Stimulated activated CD4-positive, alpha-beta T cell treated with anti-CD3 and anti-CD28 coated beads, Interleukin-1b, Interleukin-23, amount 100 ng/mL, for 4 hours (primary cell): ENCODE data around the gene IFIT1.
"Not testable (repeated sequence)": the region's sequence is repeated elsewhere in the genome, so short reads cannot be mapped to it uniquely, and the experiment has no call there.

Source experiments
- DNase-seq, 2 donors: peaks; one replicate each; pipeline ENCODE4 v3.0.0-alpha.2; 2020; ENCODE audit warnings: low read depth in 2 of 2

IFIT1 gene

GRCh38 chr10:89398003-89398749 lies 5.8 kb downstream of the IFIT1 start:
- no peak for DNase-seq

DNA sequence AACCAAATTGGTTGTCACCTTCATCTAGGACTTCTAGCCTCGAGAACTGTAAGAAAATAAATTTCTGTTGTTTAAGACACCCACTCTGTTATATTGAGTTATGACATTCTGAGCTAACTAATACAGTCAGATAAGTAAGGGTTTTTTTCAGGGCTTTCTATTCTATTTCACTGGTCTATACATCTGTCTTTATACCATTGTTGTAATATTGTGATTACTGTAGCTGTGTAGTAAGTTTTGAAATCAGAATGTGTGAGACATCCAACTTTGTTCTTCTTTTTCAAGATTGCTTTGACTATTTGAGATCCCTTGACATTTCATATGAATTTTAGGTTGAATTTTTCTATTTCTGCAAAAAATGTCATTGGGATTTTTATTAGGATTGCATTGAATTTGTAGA lies 7.5 kb downstream of the IFIT1 start:
- DNase-seq: no peak

- DNase-seq: no peak
Measured at GRCh38 chr10:89403043-89403442, 10.6 kb downstream of the IFIT1 start.

DNA sequence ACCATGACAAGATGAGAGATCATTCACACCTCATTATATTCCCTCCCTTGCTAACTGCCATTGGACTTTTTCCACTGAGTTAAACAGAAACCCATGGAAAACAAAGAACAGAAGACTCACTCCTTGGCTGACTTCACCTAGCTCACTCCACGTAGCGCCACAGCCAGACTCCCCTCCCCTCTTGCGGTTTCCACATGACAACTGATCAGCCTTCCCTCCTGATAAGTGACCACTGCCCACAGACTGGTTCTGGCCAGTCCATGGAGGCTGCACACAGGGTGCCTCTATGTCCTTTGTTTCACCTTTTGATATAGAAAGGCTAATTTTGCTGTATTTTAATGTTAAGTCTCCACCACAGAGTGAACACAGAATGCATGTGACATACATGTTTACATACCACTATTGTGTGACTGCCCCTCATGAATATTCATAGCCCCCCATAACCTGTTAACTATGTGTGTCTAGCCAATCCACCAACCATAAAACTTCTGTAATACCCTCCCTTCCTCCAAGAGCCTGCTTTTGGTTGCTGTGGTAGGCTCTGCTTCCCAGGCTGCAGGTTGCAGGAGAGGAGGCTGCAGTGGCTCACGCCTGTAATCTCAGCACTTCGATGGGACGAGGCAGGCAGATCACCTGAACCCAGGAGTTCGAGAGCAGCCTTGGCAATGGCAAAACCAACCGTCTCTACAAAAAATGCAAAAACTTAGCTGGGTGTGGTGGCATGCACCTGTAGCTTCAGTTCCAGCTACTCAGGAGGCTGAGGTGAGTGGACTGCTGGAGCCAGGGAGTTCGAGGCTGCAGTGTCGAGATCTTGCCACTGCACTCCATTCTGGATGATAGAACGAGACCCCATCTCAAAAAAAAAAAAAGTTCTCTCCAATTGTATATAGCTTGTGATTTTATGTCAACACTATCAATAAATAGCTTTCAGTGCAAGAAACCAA lies 12.0 kb downstream of the IFIT1 start:
- DNase-seq: no peak

- DNase-seq: not testable (repeated sequence)
Measured at GRCh38 chr10:89406178-89406577, 13.8 kb downstream of the IFIT1 start.

DNA sequence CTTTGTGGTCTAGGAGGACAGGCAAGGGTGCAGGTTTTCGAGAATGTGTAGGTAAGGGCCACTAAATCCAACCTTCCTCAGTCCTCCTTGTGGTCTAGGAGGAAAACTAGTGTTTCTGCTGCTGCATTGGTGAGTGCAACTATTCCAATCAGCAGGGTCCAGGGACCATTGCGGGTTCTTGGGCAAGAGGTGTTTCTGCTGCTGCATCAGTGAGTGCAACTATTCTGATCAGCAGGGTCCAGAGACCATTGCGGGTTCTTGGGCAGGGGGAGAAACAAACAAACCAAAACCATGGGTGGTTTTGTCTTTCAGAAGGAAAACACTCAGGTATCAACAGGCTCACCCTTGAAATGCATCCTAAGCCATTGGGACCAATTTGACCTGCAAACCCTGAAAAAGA lies 15.4 kb downstream of the IFIT1 start:
- not testable (repeated sequence) for DNase-seq

DNA sequence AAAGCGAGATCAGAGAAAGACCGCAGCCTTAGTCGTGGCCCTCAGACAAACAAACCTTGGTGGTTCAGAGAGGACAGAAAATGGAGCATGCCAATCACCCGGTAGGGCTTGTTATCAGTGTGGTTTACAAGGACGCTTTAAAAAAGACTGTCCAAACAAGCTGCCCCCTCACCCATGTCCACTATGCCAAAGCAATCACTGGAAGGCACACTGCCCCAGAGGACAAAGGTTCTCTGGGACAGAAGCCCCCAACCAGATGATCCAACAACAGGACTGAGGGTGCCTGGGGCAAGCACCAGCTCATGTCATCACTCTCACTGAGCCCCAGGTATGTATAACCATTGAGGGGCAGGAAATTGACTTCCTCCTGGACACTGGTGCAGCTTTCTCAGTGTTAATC lies 16.9 kb downstream of the IFIT1 start:
- not testable (repeated sequence) for DNase-seq

- DNase-seq: not testable (repeated sequence)
Measured at GRCh38 chr10:89410551-89410950, 18.1 kb downstream of the IFIT1 start.

- not testable (repeated sequence) for DNase-seq
Measured at GRCh38 chr10:89411135-89411534, 18.7 kb downstream of the IFIT1 start.

DNA sequence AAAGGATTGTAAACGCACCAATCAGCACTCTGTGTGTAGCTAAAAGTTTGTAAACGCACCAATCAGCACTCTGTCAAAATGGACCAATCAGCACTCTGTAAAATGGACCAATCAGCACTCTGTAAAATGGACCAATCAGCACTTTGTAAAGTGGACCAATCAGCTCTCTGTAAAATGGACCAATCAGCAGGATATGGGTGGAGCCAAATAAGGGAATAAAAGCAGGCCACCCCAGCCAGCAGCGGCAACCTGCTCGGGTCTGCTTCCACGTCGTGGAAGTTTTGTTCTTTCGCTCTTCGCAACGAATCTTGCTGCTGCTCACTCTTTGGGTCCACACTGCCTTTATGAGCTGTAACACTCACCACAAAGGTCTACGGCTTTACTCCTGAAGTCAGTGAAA lies 19.9 kb downstream of the IFIT1 start:
- peak in 1 of 2 donors; percentile 25 for DNase-seq

DNA sequence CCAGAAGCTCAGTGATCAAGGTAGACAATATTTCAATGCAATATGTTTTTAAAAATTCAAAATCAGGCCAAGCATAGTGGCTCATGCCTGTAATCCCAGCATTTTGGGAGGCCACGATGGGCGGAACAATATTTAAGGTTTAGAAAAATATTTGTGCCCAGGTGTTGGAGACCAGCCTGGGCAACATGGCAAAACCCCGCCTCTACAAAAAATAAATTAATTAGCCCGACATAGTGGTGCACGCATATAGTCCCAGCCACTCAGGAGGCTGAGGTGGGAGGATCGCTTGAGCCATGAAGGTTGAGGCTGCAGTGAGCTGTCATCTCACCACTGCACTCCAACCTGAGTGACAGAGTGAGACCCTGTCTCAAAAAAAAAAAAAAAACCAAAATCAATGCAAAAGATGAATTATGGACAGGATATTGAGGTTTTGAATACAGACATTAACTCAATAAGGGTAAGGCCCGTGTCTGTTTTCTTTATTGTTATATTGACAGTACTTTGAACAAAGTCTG lies 21.0 kb downstream of the IFIT1 start:
- DNase-seq: no peak

DNA sequence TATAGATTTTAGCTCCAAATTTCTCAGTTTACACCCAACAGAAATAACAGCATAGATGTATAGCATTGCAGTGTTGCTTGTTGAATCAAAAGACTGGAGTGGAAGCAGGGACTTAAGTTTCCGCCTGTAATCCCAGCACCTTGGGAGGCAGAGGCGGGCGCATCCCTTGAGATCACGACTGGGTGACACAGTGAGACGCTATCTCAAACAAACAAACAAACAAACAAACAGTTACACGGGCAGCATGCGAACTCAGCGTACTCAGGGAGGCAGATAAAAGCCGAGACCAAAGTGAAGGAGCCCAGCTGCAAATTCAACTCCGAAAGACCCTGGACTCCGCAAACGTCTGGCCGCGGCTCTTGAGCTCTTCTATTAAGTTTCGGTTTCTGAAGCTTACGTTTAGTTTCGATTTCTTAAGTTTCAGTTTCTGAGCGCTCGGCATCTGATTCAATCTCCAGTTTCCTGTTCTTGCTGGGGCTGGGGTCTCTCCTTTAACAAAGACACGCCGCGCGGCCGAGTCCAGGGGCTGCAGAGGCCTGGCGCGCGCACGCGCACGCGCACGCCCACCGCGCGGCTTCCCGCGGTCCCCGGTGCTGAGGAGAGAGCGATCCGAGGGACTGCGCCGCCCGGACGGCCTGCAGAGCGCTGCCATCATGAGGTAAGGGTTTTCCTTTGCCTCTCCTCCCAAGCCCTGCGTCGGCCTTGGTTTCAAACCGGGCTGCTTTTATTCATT lies 21.9 kb downstream of the IFIT1 start, which contains the start of gene IFIT5:
Gene IFIT5, plus strand, starts transcription at position 423 of the 733 bp plus-strand sequence. Its CDS starts 231 bp downstream, at position 654.
- DNase-seq: peak; percentile 39 to 46

GRCh38 chr10:89414879-89415821 lies 22.7 kb downstream of the IFIT1 start:
- peak in 1 of 2 donors; percentile 16 for DNase-seq

DNA sequence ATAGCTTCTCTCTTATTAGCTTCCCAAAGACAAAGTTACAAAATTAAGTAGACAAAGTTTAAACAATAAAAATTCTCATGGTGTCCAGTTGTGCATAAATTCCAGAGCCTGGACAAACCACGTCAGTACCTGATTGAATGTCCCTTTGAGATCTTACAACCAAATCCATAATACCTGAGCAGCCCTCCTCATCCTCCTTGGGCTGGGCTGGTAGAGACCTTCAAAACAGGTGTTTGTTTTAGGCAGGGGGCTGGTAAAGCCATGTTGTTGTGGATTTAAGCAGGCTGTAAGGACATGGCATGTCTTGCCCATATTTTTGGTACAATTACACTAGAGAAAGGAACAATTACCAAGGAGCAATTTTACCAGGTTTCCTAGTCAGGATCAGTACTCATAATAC lies 24.0 kb downstream of the IFIT1 start:
- DNase-seq: no peak

DNA sequence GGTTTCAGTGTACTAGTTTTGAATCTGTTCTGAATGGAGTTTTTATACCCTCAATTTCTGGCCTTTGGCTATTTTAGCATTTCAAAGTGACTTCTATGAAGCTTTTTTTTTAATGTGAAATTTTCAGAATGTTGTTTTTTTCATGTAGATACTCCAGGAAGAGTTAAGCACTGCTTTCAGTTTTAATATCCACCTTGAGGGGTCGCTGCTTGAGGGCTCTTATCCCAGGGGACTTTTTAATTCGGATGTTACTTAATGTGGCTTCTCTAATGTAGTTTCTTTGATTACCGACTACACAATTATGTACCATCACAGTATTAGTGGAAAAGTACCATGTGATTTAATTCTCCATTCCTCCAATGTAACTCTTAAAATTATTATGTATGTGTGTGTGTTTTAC lies 27.1 kb downstream of the IFIT1 start:
- no peak for DNase-seq

DNA sequence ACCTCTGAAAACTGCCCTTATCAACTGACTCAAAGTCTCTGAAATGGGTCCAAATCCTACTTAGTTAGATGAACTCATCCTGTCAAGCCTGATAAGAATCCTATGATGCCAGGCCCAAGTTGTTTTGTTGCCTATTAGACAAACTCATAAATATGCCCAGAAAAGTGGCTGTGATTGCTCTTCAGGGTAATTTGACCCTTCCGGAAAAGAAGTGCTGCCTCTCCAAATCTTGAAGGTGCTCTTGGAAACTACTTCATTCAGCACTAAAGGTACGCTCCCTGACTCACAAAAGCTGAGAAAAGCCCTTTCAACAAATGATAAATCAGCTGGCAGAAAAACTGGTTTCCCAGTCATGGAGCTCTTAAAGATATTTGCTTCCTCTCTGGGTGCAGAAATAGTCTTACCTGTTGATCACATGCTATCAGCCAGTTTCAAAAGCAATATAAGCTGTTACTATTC lies 28.6 kb downstream of the IFIT1 start:
- no peak for DNase-seq

DNA sequence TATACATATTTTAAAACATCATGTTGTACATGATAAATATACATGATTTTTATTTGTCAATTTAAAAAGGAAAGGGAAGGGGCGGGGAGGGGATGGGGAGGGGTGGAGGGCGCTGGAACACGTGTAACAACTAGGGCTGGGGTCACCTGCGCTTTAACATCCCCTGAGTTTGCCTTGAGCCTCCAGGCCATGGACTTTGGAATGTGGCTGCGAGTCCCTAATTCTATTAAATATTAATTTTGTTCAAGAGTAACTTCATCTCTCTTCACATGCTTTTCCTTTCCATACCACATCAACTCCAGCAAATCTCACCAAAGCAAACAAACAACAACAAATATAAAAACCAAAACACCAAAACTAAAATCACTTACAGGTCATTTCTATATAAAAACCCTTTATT lies 32.6 kb downstream of the IFIT1 start:
- no peak for DNase-seq

DNA sequence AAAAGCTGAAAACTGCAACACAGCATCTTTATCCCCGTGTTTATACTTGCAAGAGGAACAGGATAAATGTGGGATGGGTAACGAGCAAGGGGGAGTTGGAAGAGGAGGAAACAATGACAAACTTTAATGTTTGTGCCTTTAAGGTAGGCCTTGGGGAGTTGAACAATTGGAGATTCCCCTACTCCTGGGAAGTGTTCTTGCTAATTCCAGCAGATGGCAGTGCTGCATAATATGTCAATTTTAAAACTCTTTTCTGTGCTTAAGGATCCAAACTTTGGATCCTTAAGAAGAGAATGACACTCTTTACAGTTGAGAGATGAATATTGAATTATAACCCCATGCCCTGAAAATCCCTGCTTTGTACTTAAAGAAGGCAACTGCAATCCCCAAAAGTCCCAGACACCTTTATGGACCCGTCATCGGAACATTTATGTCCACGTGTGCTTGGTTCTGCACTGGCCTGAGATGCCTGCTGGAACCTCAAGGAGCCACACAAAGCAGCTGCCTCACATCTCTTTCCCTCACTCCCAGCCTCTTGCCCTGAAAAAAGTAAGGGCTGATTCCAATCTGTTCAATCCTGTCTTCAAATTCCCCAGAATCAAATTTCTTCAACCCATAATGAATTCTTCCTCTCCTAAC lies 33.9 kb downstream of the IFIT1 start:
- DNase-seq: no peak

- no peak for DNase-seq
Measured at GRCh38 chr10:89427629-89428028, 35.2 kb downstream of the IFIT1 start.

GRCh38 chr10:89428877-89429276 lies 36.5 kb downstream of the IFIT1 start:
- DNase-seq: no peak
